AG04450 (cell line): ENCODE measurements around the gene KCNMB2. TPM values are rescaled to one million over a fixed set of nuclear protein-coding genes. Genes with fewer than 3 reads are reported as not detected.

Experiments used
- CTCF ChIA-PET: fragments of 300-600, 350-600 bp; formaldehyde crosslinking; extraction: SDS; loops from one replicate; lab custom pipeline; 2022; ENCODE audit warnings: antibody characterized with exemption, inconsistent platforms; lab: Charles Lee
- POLR2A ChIA-PET: fragments of 350-600 bp; formaldehyde crosslinking; extraction: SDS; loops from one replicate; lab custom pipeline; 2021; ENCODE audit warnings: antibody characterized with exemption, inconsistent platforms; lab: Yijun Ruan, JAX
- DNase-seq: peaks from one replicate; pipeline ENCODE4 v3.0.0-alpha.2; 2011; ENCODE audit warnings: low read depth, low spot score
- H3K27ac ChIP-seq: one replicate; pipeline ENCODE4 v1.5.1; 2012; ENCODE audit warnings: low read depth, low read length, control low read depth
- H3K27me3 ChIP-seq: one replicate; pipeline ENCODE4 v1.6.0; 2012; ENCODE audit warnings: low read length; ENCODE audit not compliant: control insufficient read depth, insufficient read depth
- H3K4me3 ChIP-seq: 2 replicates; pipeline ENCODE4 v1.5.1; 2011; ENCODE audit warnings: mild to moderate bottlenecking, low read depth, low read length, control low read depth
- H3K9me3 ChIP-seq: 2 replicates; pipeline ENCODE4 v1.5.1; 2012; ENCODE audit warnings: low read length; ENCODE audit not compliant: control insufficient read depth, insufficient read depth
- polyA plus RNA-seq: library from polyadenylated mRNA; depleted of rRNA; stranded (reverse); fragments of >200 nt; gene quantifications from 2 replicates; pipeline ENCODE4 v1.2.3, GENCODE V29; 2011
- TF ChIP-seq, protein P1 (sequence below): IDR thresholded peaks from 2 replicates; pipeline ENCODE4 v1.5.1; 2011; ENCODE audit warnings: low read depth, low read length, control low read depth, inconsistent platforms

The KCNMB2 gene
- polyA plus RNA-seq, 1 experiment: not detected

DNA sequence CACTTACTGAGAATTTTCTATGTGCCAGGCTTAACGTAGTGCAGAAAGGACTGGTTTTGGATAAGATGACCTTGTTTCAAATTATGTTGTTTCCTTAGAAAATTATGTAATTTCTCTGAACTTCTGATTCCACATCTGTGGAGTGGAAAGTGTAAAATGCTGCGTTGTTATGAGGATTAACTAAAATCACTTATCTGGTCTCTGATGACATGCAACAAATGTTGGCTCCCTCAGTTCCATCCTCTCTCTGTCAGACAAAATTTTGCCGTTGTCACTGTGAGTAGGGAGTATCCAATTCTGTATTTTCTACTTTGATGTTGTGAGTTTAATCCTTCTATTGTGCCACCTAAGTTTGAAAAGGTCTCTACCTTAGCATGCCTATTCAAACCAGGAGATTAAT is 175.5 kb downstream of the KCNMB2 start:
- ChIA-PET POLR2A (no interaction called here), CTCF (no interaction called here)
- Histone ChIP-seq H3K9me3 (no peaks in the 10 kb centered on the region), H3K27ac (no peak overlapping the region), H3K27me3 (no peaks in the 10 kb centered on the region), H3K4me3 (no peak overlapping the region)
- TF ChIP-seq, protein P1, sequence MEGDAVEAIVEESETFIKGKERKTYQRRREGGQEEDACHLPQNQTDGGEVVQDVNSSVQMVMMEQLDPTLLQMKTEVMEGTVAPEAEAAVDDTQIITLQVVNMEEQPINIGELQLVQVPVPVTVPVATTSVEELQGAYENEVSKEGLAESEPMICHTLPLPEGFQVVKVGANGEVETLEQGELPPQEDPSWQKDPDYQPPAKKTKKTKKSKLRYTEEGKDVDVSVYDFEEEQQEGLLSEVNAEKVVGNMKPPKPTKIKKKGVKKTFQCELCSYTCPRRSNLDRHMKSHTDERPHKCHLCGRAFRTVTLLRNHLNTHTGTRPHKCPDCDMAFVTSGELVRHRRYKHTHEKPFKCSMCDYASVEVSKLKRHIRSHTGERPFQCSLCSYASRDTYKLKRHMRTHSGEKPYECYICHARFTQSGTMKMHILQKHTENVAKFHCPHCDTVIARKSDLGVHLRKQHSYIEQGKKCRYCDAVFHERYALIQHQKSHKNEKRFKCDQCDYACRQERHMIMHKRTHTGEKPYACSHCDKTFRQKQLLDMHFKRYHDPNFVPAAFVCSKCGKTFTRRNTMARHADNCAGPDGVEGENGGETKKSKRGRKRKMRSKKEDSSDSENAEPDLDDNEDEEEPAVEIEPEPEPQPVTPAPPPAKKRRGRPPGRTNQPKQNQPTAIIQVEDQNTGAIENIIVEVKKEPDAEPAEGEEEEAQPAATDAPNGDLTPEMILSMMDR: no peak
- no peak for DNase-seq

DNA sequence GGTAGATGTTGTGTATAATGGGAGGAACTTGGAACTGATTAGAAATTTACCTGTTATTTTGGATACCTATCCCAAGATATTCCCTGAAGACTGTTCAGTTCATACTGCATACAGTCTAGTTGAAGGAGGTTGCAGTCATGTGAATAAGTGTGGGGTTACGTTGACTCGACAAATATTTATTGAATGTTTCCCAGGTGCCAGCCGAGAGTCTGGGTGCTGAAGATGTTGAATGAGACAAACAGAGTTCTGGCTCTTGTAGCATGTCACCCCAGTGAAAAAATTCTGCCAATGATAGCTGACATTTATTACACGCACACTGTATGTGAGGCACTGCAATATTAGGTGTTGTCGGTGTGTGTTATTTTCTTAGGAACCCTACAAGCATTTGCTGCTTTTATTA is 176.0 kb downstream of the KCNMB2 start:
- TF ChIP-seq, protein P1: no peak
- H3K4me3 ChIP-seq: no peak overlapping the region
- CTCF ChIA-PET: no interaction called here
- no peak for DNase-seq
- POLR2A ChIA-PET: no interaction called here
- no peaks in the 10 kb centered on the region for H3K9me3 ChIP-seq
- H3K27ac ChIP-seq: no peak overlapping the region
- no peaks in the 10 kb centered on the region for H3K27me3 ChIP-seq

DNA sequence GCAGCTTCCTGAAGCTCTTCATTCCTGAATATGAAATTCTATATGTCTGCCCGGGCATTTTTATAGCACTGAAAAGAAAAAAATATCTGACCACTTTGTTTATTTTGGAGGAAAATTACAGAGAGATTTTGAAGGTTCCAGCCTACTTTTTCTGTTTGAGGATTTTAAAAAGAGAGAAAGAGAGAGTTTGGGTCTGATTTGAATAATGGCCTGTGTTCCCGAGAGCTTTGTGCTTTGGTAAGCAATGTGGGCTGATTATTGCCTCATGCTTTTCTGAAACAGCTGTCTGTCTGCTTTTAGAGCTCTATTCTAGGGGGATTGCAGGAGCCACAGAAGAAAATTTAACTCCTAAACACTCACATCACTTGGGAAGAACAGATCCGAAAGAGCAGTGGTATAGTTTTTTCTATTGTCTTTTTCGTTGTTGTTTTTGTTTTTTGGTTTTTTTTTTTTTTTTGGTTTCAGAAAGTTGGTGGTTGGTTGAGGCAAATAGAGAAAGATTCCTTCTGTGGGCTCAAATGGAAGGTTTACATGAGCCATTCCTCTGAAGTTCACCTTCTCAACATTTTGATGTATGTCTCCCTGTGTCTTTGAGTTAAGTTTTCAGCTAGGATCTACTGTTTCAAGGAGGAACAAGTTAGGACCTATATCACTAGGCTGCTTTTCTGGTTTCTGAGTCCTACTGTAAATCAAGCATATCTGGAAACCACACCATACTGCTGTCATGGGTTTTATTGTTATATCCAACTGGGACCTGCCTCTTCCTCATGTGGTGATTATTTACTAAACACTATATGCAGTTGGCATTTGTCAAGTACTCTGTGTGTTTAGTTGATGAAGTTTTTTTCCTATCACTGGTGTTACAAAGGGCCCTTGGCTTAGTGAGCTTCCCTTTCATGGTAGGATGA is 178.9 kb downstream of the KCNMB2 start:
- DNase-seq: no peak
- CTCF ChIA-PET: interaction anchor here (0.7 to 1.5 kb wide), 3 partner anchors 9 to 292 kb away, joined by 3 to 8 read pairs (median 5); no protein-coding TSS in a partner anchor
- Histone ChIP-seq H3K27ac (no peak overlapping the region), H3K27me3 (no peaks in the 10 kb centered on the region), H3K4me3 (no peak overlapping the region), H3K9me3 (no peaks in the 10 kb centered on the region)
- POLR2A ChIA-PET: no interaction called here
- TF ChIP-seq, protein P1: no peak

DNA sequence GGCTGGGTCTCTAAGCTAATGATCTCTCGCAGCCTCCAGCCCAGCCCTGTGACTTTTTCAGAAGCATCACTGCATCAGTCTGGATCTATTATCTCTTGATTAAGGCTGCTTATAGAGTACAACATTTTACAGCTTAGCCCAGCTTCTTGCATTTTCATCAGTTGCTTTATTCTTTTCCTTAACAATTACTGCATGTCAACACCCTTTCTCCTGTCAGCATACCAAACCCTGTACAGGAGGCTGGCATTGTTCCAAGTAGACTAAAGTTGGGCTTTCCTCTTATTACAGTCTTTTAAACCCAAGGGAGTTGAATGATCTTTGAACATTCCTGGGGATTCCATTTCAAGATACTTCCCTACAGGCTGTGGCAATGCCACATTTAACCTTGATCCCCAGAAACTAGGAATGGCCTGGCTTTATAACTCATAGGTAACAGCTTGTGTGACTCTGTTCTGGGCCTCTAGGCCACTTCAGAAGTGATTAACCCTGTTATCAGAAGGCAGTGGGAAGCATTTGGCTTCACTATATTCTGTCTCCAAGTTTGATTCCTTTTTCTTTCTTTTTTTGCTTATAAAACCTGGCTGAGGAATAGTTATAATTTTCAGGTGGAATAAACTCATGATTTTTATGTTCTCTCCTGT is 182.9 kb downstream of the KCNMB2 start:
- TF ChIP-seq, protein P1: no peak
- CTCF ChIA-PET: no interaction called here
- H3K4me3 ChIP-seq: no peak overlapping the region
- no peaks in the 10 kb centered on the region for H3K27me3 ChIP-seq
- no peak overlapping the region for H3K27ac ChIP-seq
- POLR2A ChIA-PET: no interaction called here
- DNase-seq: no peak
- H3K9me3 ChIP-seq: no peaks in the 10 kb centered on the region

DNA sequence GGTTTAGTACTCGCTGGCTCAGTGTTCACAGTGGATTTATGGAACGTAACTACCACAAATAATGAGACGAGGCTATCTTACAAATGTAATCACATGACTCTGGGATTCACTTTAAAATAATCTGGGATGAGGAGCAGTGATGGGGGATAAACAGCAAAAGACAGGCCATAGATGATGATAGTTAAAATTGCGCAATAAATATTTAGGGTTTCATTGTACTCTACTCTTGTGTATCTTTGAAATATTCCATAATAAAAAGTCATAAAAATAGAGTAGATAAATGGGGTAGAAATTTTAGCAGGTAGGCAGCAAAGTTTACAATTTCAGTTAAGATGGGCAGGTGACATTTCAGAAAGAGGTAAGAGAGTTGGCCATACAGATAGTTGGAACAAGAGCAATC is 196.6 kb downstream of the KCNMB2 start:
- Histone ChIP-seq H3K4me3 (no peak overlapping the region), H3K27me3 (no peaks in the 10 kb centered on the region), H3K9me3 (no peaks in the 10 kb centered on the region), H3K27ac (no peak overlapping the region)
- CTCF ChIA-PET: no interaction called here
- POLR2A ChIA-PET: no interaction called here
- TF ChIP-seq, protein P1: no peak
- DNase-seq: no peak
